Measurements from ENCODE around the gene DCP1B.

The DCP1B gene

GRCh38 chr12:1904875-1905274, 99.4 kb downstream of the DCP1B start:
- Histone ChIP-seq H3K4me1 (ENCODE audit: control insufficient read depth in 1 of 2, insufficient read depth in 2 of 2, low read length in 2 of 2) (peaks cover 0 to 4% of the 10 kb centered on the region in 2 donors), H3K4me3 (ENCODE audit: low read depth in 1 of 2, low read length in 2 of 2) (no peak overlapping the region), H3K27ac (ENCODE audit: low read length) (no peak overlapping the region), H3K9me3 (ENCODE audit: control insufficient read depth in 1 of 2, low read length in 2 of 2) (peaks cover 4 to 27% of the 10 kb centered on the region in 2 donors), H3K27me3 (ENCODE audit: low read depth, low read length) (peaks cover 4% of the 10 kb centered on the region), H3K36me3 (ENCODE audit: control insufficient read depth in 1 of 2, insufficient read depth in 2 of 2, low read length in 2 of 2) (no peaks in the 10 kb centered on the region)

- peaks cover 3% of the 10 kb centered on the region in 2 donors for H3K9me3 ChIP-seq (ENCODE audit: control insufficient read depth in 1 of 2, low read length in 2 of 2)
- H3K27ac ChIP-seq (ENCODE audit: low read length): no peak overlapping the region
- no peaks in the 10 kb centered on the region for H3K4me1 ChIP-seq (ENCODE audit: control insufficient read depth in 1 of 2, insufficient read depth in 2 of 2, low read length in 2 of 2)
- no peaks in the 10 kb centered on the region for H3K27me3 ChIP-seq (ENCODE audit: low read depth, low read length)
- no peak overlapping the region for H3K4me3 ChIP-seq (ENCODE audit: low read depth in 1 of 2, low read length in 2 of 2)
- H3K36me3 ChIP-seq (ENCODE audit: control insufficient read depth in 1 of 2, insufficient read depth in 2 of 2, low read length in 2 of 2): no peaks in the 10 kb centered on the region
These were observed 107.3 kb downstream of the DCP1B start for GRCh38 chr12:1896964-1897363.

Data from muscle layer of duodenum (tissue), 2 donors.